H9 (cell line): Measurements from ENCODE around the gene AFDN. TPM values are rescaled to one million over a fixed set of nuclear protein-coding genes. Genes with fewer than 3 reads are reported as not detected.

Source experiments
- DNase-seq: peaks from one replicate; pipeline ENCODE4 v3.0.0-alpha.2; 2017
- H2AFZ ChIP-seq: one replicate; pipeline ENCODE4 v1.6.1; 2013; ENCODE audit warnings: mild to moderate bottlenecking, low read length, control low read depth, moderate library complexity
- H2AK5ac ChIP-seq: 2 replicates; pipeline ENCODE4 v1.6.1; 2013; ENCODE audit warnings: low read length, control low read depth, mixed read lengths; ENCODE audit not compliant: insufficient read length
- H2BK120ac ChIP-seq: one replicate; pipeline ENCODE4 v1.6.1; 2013; ENCODE audit warnings: low read depth, mild to moderate bottlenecking, low read length, control low read depth, inconsistent platforms; ENCODE audit not compliant: poor library complexity, severe bottlenecking
- H2BK12ac ChIP-seq: 2 replicates; pipeline ENCODE4 v1.6.1; 2013; ENCODE audit warnings: low read length, control low read depth, mixed read lengths, low read depth; ENCODE audit not compliant: insufficient read length
- H2BK15ac ChIP-seq: 2 replicates; pipeline ENCODE4 v1.6.1; 2013; ENCODE audit warnings: low read depth, low read length, control low read depth
- H2BK20ac ChIP-seq: one replicate; pipeline ENCODE4 v1.6.1; 2013; ENCODE audit warnings: low read depth, mild to moderate bottlenecking, low read length, control low read depth, inconsistent platforms; ENCODE audit not compliant: poor library complexity, severe bottlenecking
- H2BK5ac ChIP-seq: 2 replicates; pipeline ENCODE4 v1.6.1; 2013; ENCODE audit warnings: low read length, control low read depth, mixed read lengths; ENCODE audit not compliant: insufficient read length
- H3K14ac ChIP-seq: 2 replicates; pipeline ENCODE4 v1.6.1; 2013; ENCODE audit warnings: low read length, control low read depth; ENCODE audit not compliant: insufficient read depth
- H3K18ac ChIP-seq: 2 replicates; pipeline ENCODE4 v1.6.1; 2013; ENCODE audit warnings: low read depth, mild to moderate bottlenecking, mixed read lengths, low read length, control low read depth; ENCODE audit not compliant: insufficient read length
- H3K23ac ChIP-seq: 2 replicates; pipeline ENCODE4 v1.6.1; 2013; ENCODE audit warnings: low read length, control low read depth, mixed read lengths, low read depth; ENCODE audit not compliant: insufficient read length
- H3K23me2 ChIP-seq: 2 replicates; pipeline ENCODE4 v1.6.1; 2013; ENCODE audit warnings: low read depth, mild to moderate bottlenecking, mixed read lengths, low read length, control low read depth; ENCODE audit not compliant: insufficient read length, poor library complexity, severe bottlenecking
- H3K27ac ChIP-seq: 2 replicates; pipeline ENCODE4 v1.5.1; 2013; ENCODE audit warnings: low read length, control low read depth, mixed read lengths, low read depth; ENCODE audit not compliant: insufficient read length
- H3K27me3 ChIP-seq: 2 replicates; pipeline ENCODE4 v1.6.1; 2013; ENCODE audit warnings: low read length, control low read depth, inconsistent platforms; ENCODE audit not compliant: insufficient read depth
- H3K4ac ChIP-seq: 2 replicates; pipeline ENCODE4 v1.6.1; 2013; ENCODE audit warnings: low read depth, mild to moderate bottlenecking, control low read depth, inconsistent platforms, low read length, moderate library complexity
- H3K4me1 ChIP-seq: 2 replicates; pipeline ENCODE4 v1.6.1; 2013; ENCODE audit warnings: low read length, control low read depth, inconsistent platforms; ENCODE audit not compliant: insufficient read depth
- H3K4me2 ChIP-seq: 2 replicates; pipeline ENCODE4 v1.6.1; 2013; ENCODE audit warnings: low read length, control low read depth, mixed read lengths; ENCODE audit not compliant: insufficient read length, insufficient read depth
- H3K56ac ChIP-seq: 2 replicates; pipeline ENCODE4 v1.6.1; 2013; ENCODE audit warnings: low read depth, mild to moderate bottlenecking, mixed read lengths, low read length, control low read depth; ENCODE audit not compliant: insufficient read length
- H3K79me1 ChIP-seq: 2 replicates; pipeline ENCODE4 v1.6.1; 2013; ENCODE audit warnings: low read depth, mild to moderate bottlenecking, moderate library complexity, low read length, control low read depth, inconsistent platforms; ENCODE audit not compliant: insufficient read depth, poor library complexity, severe bottlenecking
- H3K79me2 ChIP-seq: 2 replicates; pipeline ENCODE4 v1.6.1; 2013; ENCODE audit warnings: low read length, control low read depth, inconsistent platforms; ENCODE audit not compliant: insufficient read depth
- H3K9ac ChIP-seq: 2 replicates; pipeline ENCODE4 v1.6.1; 2013; ENCODE audit warnings: low read length, control low read depth, mixed read lengths; ENCODE audit not compliant: insufficient read length; ENCODE audit errors: extremely low read depth
- H3K9me3 ChIP-seq: one replicate; pipeline ENCODE4 v1.6.1; 2013; ENCODE audit warnings: low read depth, low read length, inconsistent platforms; ENCODE audit not compliant: control insufficient read depth
- H3T11ph ChIP-seq: one replicate; pipeline ENCODE4 v1.6.1; 2013; ENCODE audit warnings: mild to moderate bottlenecking, low read length, control low read depth, inconsistent platforms
- H4K20me1 ChIP-seq: one replicate; pipeline ENCODE4 v1.6.1; 2013; ENCODE audit not compliant: control insufficient read depth, insufficient read length, insufficient read depth
- H4K5ac ChIP-seq: 2 replicates; pipeline ENCODE4 v1.6.1; 2013; ENCODE audit warnings: low read depth, mild to moderate bottlenecking, mixed read lengths, low read length, control low read depth; ENCODE audit not compliant: insufficient read length
- H4K8ac ChIP-seq: replicated peaks from 2 replicates; pipeline ENCODE4 v1.6.1; 2013; ENCODE audit warnings: low read length, control low read depth, mixed read lengths, low read depth; ENCODE audit not compliant: insufficient read length
- H4K91ac ChIP-seq: 2 replicates; pipeline ENCODE4 v1.6.1; 2013; ENCODE audit warnings: low read depth, mild to moderate bottlenecking, moderate library complexity, mixed read lengths, low read length, control low read depth; ENCODE audit not compliant: insufficient read length
- H3K27ac Mint-ChIP-seq, 3 experiments: 2 replicates in 2 of 3; 3 replicates in 1 of 3; pipeline ENCODE4 v1.8.0; 2020 to 2021; ENCODE audit warnings: mixed read lengths in 3 of 3, mild to moderate bottlenecking in 1 of 3, moderate library complexity in 1 of 3
- H3K27me3 Mint-ChIP-seq: 2 replicates; pipeline ENCODE4 v1.8.0; 2021; ENCODE audit warnings: low read depth, mild to moderate bottlenecking, moderate library complexity, mixed read lengths
- H3K36me3 Mint-ChIP-seq, 3 experiments: 2 replicates in 2 of 3; 3 replicates in 1 of 3; pipeline ENCODE4 v1.8.0; 2020 to 2021; ENCODE audit warnings: low read depth in 3 of 3, mixed read lengths in 3 of 3; ENCODE audit not compliant: insufficient read depth in 1 of 3
- H3K4me1 Mint-ChIP-seq, 2 experiments: 2 replicates each; pipeline ENCODE4 v1.8.0; 2020; ENCODE audit warnings: mixed read lengths in 2 of 2
- H3K4me3 Mint-ChIP-seq, 2 experiments: 2 replicates in 1 of 2; 3 replicates in 1 of 2; pipeline ENCODE4 v1.8.0; 2020 to 2021; ENCODE audit warnings: mild to moderate bottlenecking in 2 of 2, mixed read lengths in 2 of 2, moderate library complexity in 1 of 2
- H3K9me3 Mint-ChIP-seq, 2 experiments: 2 replicates in 1 of 2; 3 replicates in 1 of 2; pipeline ENCODE4 v1.8.0; 2020; ENCODE audit warnings: mild to moderate bottlenecking in 2 of 2, mixed read lengths in 2 of 2, moderate library complexity in 1 of 2
- total RNA-seq: library from RNA; stranded (reverse); gene quantifications from 2 replicates; pipeline ENCODE4 v1.2.1, GENCODE V29; 2021
- TF ChIP-seq, protein P1 (sequence below): fragments of 200-600 bp; sonication (generic); conservative IDR thresholded peaks from 3 replicates; pipeline ENCODE4 v1.8.0; 2021; ENCODE audit warnings: antibody characterized with exemption, mild to moderate bottlenecking

Gene AFDN
- total RNA-seq, 1 experiment from 2014 or later: 157 TPM

DNA sequence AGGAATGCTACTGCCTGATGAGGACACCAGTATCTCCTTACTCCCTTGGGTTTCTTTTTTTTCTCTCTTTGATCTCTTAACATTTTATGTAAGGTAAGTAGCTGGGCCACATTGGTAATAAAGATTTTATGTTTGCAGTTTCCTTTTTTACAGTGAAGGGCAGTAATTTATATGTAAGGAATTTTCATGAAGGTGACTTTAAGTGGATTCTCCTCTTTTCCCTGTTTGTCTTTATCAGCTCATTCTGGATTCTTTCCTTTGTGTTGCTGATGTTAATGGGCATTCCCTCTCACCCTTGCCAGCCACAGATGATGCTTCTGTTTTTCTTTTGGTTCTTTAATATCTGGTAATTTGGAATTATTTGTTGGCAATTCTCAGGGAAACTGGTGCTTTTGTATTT lies 34.7 kb downstream of the AFDN start:
- H4K8ac ChIP-seq: no peak overlapping the region
- H3K18ac ChIP-seq: no peak overlapping the region
- no peaks in the 10 kb centered on the region for H3K79me1 ChIP-seq
- no peak overlapping the region; a peak in 1 of 5 replicates for H3K4me3 Mint-ChIP-seq
- H2BK120ac ChIP-seq: no peak overlapping the region
- no peaks in the 10 kb centered on the region for H3K9me3 Mint-ChIP-seq
- H4K91ac ChIP-seq: no peak overlapping the region
- no peak overlapping the region for H4K5ac ChIP-seq
- no peaks in the 10 kb centered on the region for H3K23me2 ChIP-seq
- no peak overlapping the region for H3K14ac ChIP-seq
- no peak overlapping the region for H2BK15ac ChIP-seq
- no peaks in the 10 kb centered on the region for H3K27me3 Mint-ChIP-seq
- H4K20me1 ChIP-seq: no peaks in the 10 kb centered on the region
- H3K27ac Mint-ChIP-seq: peak overlapping the region; percentile 62 to 87 (median 85); a peak in 5 of 7 replicates
- H3K36me3 Mint-ChIP-seq: peaks cover 0 to 9% (median 9%) of the 10 kb centered on the region in 3 experiments; a peak in 3 of 7 replicates
- H3T11ph ChIP-seq: no peak overlapping the region
- no peak overlapping the region for H3K23ac ChIP-seq
- no peak overlapping the region for H2BK5ac ChIP-seq
- no peak overlapping the region for H3K4ac ChIP-seq
- H3K4me1 Mint-ChIP-seq: peaks cover 67 to 70% of the 10 kb centered on the region in 2 experiments
- no peak overlapping the region for H2AK5ac ChIP-seq
- no peak overlapping the region for H3K56ac ChIP-seq
- DNase-seq: no peak
- no peaks in the 10 kb centered on the region for H3K27me3 ChIP-seq
- peaks cover 39% of the 10 kb centered on the region; the same call in 1 of the 2 replicates for H3K79me2 ChIP-seq
- peaks cover 7% of the 10 kb centered on the region; the same call in 1 of the 2 replicates for H3K4me1 ChIP-seq
- no peak overlapping the region for H2AFZ ChIP-seq
- no peaks in the 10 kb centered on the region for H3K9me3 ChIP-seq
- H3K4me2 ChIP-seq: no peak overlapping the region
- H2BK20ac ChIP-seq: no peak overlapping the region
- no peak overlapping the region for H3K27ac ChIP-seq
- no peak overlapping the region for H2BK12ac ChIP-seq
- TF ChIP-seq, protein P1, sequence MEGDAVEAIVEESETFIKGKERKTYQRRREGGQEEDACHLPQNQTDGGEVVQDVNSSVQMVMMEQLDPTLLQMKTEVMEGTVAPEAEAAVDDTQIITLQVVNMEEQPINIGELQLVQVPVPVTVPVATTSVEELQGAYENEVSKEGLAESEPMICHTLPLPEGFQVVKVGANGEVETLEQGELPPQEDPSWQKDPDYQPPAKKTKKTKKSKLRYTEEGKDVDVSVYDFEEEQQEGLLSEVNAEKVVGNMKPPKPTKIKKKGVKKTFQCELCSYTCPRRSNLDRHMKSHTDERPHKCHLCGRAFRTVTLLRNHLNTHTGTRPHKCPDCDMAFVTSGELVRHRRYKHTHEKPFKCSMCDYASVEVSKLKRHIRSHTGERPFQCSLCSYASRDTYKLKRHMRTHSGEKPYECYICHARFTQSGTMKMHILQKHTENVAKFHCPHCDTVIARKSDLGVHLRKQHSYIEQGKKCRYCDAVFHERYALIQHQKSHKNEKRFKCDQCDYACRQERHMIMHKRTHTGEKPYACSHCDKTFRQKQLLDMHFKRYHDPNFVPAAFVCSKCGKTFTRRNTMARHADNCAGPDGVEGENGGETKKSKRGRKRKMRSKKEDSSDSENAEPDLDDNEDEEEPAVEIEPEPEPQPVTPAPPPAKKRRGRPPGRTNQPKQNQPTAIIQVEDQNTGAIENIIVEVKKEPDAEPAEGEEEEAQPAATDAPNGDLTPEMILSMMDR: no peak
- H3K9ac ChIP-seq: no peak overlapping the region
